ENCODE measurements around the gene ANKRD63.

Gene ANKRD63

GRCh38 chr15:40255033-40255432 lies 27.8 kb downstream of the ANKRD63 start:
- DNase-seq = no peak

GRCh38 chr15:40254452-40254851 lies 28.4 kb downstream of the ANKRD63 start:
- no peak for DNase-seq

- no peak for DNase-seq
Measured at GRCh38 chr15:40253167-40253790, 29.6 kb downstream of the ANKRD63 start.

GRCh38 chr15:40252438-40253166 lies 30.3 kb downstream of the ANKRD63 start:
- peak; percentile 13 for DNase-seq

GRCh38 chr15:40252141-40252437 lies 30.8 kb downstream of the ANKRD63 start:
- no peak for DNase-seq

- no peak for DNase-seq
Measured at GRCh38 chr15:40251486-40252140, 31.3 kb downstream of the ANKRD63 start.

GRCh38 chr15:40250771-40251483 lies 31.9 kb downstream of the ANKRD63 start:
- DNase-seq = no peak

- DNase-seq = no peak
Measured at GRCh38 chr15:40250304-40250656, 32.6 kb downstream of the ANKRD63 start.

- no peak for DNase-seq
Measured at GRCh38 chr15:40249477-40250303, 33.2 kb downstream of the ANKRD63 start.

GRCh38 chr15:40248006-40248783 lies 34.7 kb downstream of the ANKRD63 start:
- DNase-seq = no peak

- no peak for DNase-seq
Measured at GRCh38 chr15:40247406-40247971, 35.4 kb downstream of the ANKRD63 start.

- no peak for DNase-seq
Measured at GRCh38 chr15:40246496-40247280, 36.2 kb downstream of the ANKRD63 start.

- no peak for DNase-seq
Measured at GRCh38 chr15:40245666-40246450, 37.0 kb downstream of the ANKRD63 start.

- no peak for DNase-seq
Measured at GRCh38 chr15:40244961-40245523, 37.8 kb downstream of the ANKRD63 start.

- DNase-seq = no peak
Measured at GRCh38 chr15:40243126-40243810, 39.6 kb downstream of the ANKRD63 start.

- DNase-seq = no peak
Measured at GRCh38 chr15:40242601-40243000, 40.3 kb downstream of the ANKRD63 start.

GRCh38 chr15:40242213-40242599 lies 40.7 kb downstream of the ANKRD63 start:
- DNase-seq = no peak

- DNase-seq = no peak
Measured at GRCh38 chr15:40241269-40242212, 41.3 kb downstream of the ANKRD63 start.

Data from NCI-H748 treated with DMSO at 0.1 percent for 48 hours (cell line).